ENCODE data around the gene E2F1.

- TF ChIP-seq CTCF (IDR thresholded peaks at IDR 0.05; ENCODE audit: low read depth, low read length, missing input control) (no peak), FOXA2 (IDR thresholded peaks at IDR 0.05) (no peak)
Observed at GRCh38 chr20:33629979-33630378, 56.2 kb downstream of the E2F1 start.
